Transverse colon (tissue), 3 donors: ENCODE data around the gene SRGAP1.

Experiments
- CTCF ChIP-seq, 5 experiments: fragments of 200-600 bp in 3 of 5; fragments of 450-650 bp in 2 of 5; sonication (generic) in 3 of 5; IDR thresholded peaks; 1 replicate in 2 of 5; 2 replicates in 3 of 5; pipeline ENCODE4 v1.5.1; 2016 to 2017; ENCODE audit warnings: antibody characterized with exemption in 5 of 5, inconsistent platforms in 3 of 5, mild to moderate bottlenecking in 2 of 5, moderate library complexity in 1 of 5
- POLR2A ChIP-seq: fragments of 450-650 bp; IDR thresholded peaks from one replicate; pipeline ENCODE4 v1.6.1; 2016; ENCODE audit warnings: antibody characterized with exemption, mild to moderate bottlenecking, moderate library complexity

- TF ChIP-seq CTCF (IDR thresholded peaks at IDR 0.05) (no peak), POLR2A (no peak)
Measured at GRCh38 chr12:64009321-64010068, 165.0 kb downstream of the SRGAP1 start.
